Endothelial cell of umbilical vein (primary cell): ENCODE measurements around the gene IPO5. TPM values are rescaled to one million over a fixed set of nuclear protein-coding genes. Genes with fewer than 3 reads are reported as not detected.

Experiments used
- BruUV-seq: library from RNA; stranded (reverse); fragments of 400-500 nt; replicated peaks from 2 replicates; lab custom pipeline; 2021; lab: Mats Ljungman, UMichigan
- CTCF ChIA-PET: fragments of 300-600, 350-600 bp; sonication (Branson Sonifier 250); formaldehyde crosslinking; loops from one replicate; lab custom pipeline; 2021; ENCODE audit warnings: antibody characterized with exemption, inconsistent platforms; lab: Charles Lee
- POLR2A ChIA-PET: fragments of 300-600, 350-600 bp; sonication (Branson Sonifier 250); formaldehyde crosslinking; loops from one replicate; lab custom pipeline; 2021; ENCODE audit warnings: antibody characterized with exemption, inconsistent platforms; lab: Charles Lee
- DNase-seq: peaks from one replicate; pipeline ENCODE4 v3.0.0-alpha.2; 2011; ENCODE audit warnings: low read depth, low spot score
- FAIRE-seq: peaks from 2 replicates; lab custom pipeline; 2011; peaks lifted over from hg19 to GRCh38; lab: Jason Lieb, UNC
- H2AFZ ChIP-seq: 2 replicates; pipeline ENCODE4 v1.6.0; 2012; ENCODE audit warnings: low read depth, low read length, control low read depth, inconsistent platforms
- H3K27ac ChIP-seq: 2 replicates; pipeline ENCODE4 v1.5.1; 2011; ENCODE audit warnings: low read depth, mild to moderate bottlenecking, control low read depth, low read length, moderate library complexity; ENCODE audit not compliant: insufficient read depth
- H3K27me3 ChIP-seq, 2 experiments: 2 replicates each; pipeline versions ENCODE4 v1.6.0 to v1.6.1; 2011; ENCODE audit warnings: low read length in 2 of 2, mixed read lengths in 1 of 2; ENCODE audit not compliant: control insufficient read depth in 2 of 2, insufficient read depth in 2 of 2
- H3K36me3 ChIP-seq, 2 experiments: 2 replicates in 1 of 2; 3 replicates in 1 of 2; pipeline ENCODE4 v1.5.1; 2011; ENCODE audit warnings: low read length in 2 of 2, mild to moderate bottlenecking in 1 of 2, moderate library complexity in 1 of 2; ENCODE audit not compliant: control insufficient read depth in 2 of 2, insufficient read depth in 2 of 2; ENCODE audit errors: extremely low read depth in 1 of 2
- H3K4me1 ChIP-seq: 3 replicates; pipeline ENCODE4 v1.5.1; 2011; ENCODE audit warnings: mild to moderate bottlenecking, low read length; ENCODE audit not compliant: control insufficient read depth, insufficient read depth; ENCODE audit errors: extremely low read depth
- H3K4me2 ChIP-seq: 2 replicates; pipeline ENCODE4 v1.6.1; 2011; ENCODE audit warnings: low read length, control low read depth, mixed read lengths; ENCODE audit not compliant: insufficient read depth
- H3K4me3 ChIP-seq, 3 experiments: fragments of 200-600 bp in 1 of 3; sonication (generic), shearing (Covaris generic) in 1 of 3; replicated peaks in 1 of 3; 2 replicates each; pipeline ENCODE4 v1.5.1; 2011 to 2016; ENCODE audit warnings: control low read depth in 3 of 3, low read length in 3 of 3, mild to moderate bottlenecking in 2 of 3, inconsistent platforms in 1 of 3, low read depth in 1 of 3, moderate library complexity in 1 of 3; ENCODE audit not compliant: insufficient read depth in 1 of 3
- H3K79me2 ChIP-seq: 2 replicates; pipeline ENCODE4 v1.6.0; 2012; ENCODE audit warnings: low read length, inconsistent platforms; ENCODE audit not compliant: control insufficient read depth, insufficient read depth
- H3K9ac ChIP-seq: replicated peaks from 2 replicates; pipeline ENCODE3; 2011; ENCODE audit warnings: low read length, control low read depth; ENCODE audit not compliant: insufficient read depth; ENCODE audit errors: extremely low read depth
- H3K9me1 ChIP-seq: replicated peaks from 3 replicates; pipeline ENCODE4 v1.6.0; 2011; ENCODE audit warnings: mild to moderate bottlenecking, low read length; ENCODE audit not compliant: control insufficient read depth, insufficient read depth; ENCODE audit errors: extremely low read depth
- H3K9me3 ChIP-seq: replicated peaks from 2 replicates; pipeline ENCODE4 v1.5.1; 2012; ENCODE audit warnings: low read length, inconsistent platforms; ENCODE audit not compliant: control insufficient read depth, insufficient read depth
- H4K20me1 ChIP-seq: replicated peaks from 2 replicates; pipeline ENCODE3; 2011; ENCODE audit warnings: mild to moderate bottlenecking, low read length; ENCODE audit not compliant: control insufficient read depth, insufficient read depth; ENCODE audit errors: extremely low read depth
- CTCF ChIP-seq, 2 donors: IDR thresholded peaks; 1 replicate in 1 of 2; 2 replicates in 1 of 2; pipeline ENCODE4 v1.5.1; 2011; ENCODE audit warnings: low read length in 2 of 2, mild to moderate bottlenecking in 2 of 2, moderate library complexity in 2 of 2, control low read depth in 1 of 2, inconsistent platforms in 1 of 2, low read depth in 1 of 2; ENCODE audit not compliant: insufficient read depth in 1 of 2; ENCODE audit errors: extremely low read depth in 1 of 2
- EZH2 ChIP-seq: IDR thresholded peaks from 2 replicates; pipeline ENCODE4 v1.6.1; 2012; ENCODE audit warnings: borderline replicate concordance, low read depth, mild to moderate bottlenecking, moderate library complexity, low read length, inconsistent platforms; ENCODE audit not compliant: severe bottlenecking
- FOS ChIP-seq: IDR thresholded peaks from 2 replicates; pipeline ENCODE4 v1.6.1; 2011; ENCODE audit warnings: mild to moderate bottlenecking, low read length, moderate library complexity, borderline replicate concordance; ENCODE audit not compliant: insufficient read depth
- GATA2 ChIP-seq: IDR thresholded peaks from 2 replicates; pipeline ENCODE4 v1.7.0; 2011; ENCODE audit warnings: low read depth, mild to moderate bottlenecking, moderate library complexity, mixed read lengths, low read length; ENCODE audit not compliant: insufficient read length, insufficient read depth
- JUN ChIP-seq: IDR thresholded peaks from 2 replicates; pipeline ENCODE4 v1.6.1; 2011; ENCODE audit warnings: borderline replicate concordance, low read depth; ENCODE audit not compliant: insufficient read length, insufficient read depth
- MYC ChIP-seq: IDR thresholded peaks from one replicate; pipeline ENCODE4 v1.6.1; 2011; ENCODE audit warnings: mild to moderate bottlenecking, low read depth, low read length
- POLR2A ChIP-seq: IDR thresholded peaks from 2 replicates; pipeline ENCODE4 v1.6.1; 2012; ENCODE audit warnings: low read depth, mild to moderate bottlenecking, control low read depth, low read length
- POLR2AphosphoS5 ChIP-seq: IDR thresholded peaks from 2 replicates; pipeline ENCODE4 v1.6.1; 2012; ENCODE audit warnings: low read depth, mild to moderate bottlenecking, control low read depth, low read length, moderate library complexity; ENCODE audit not compliant: insufficient read depth
- dilution Hi-C: fragments of 300-500 bp; cut with MboI; formaldehyde crosslinking; loops from one replicate; pipeline ENCODE4 v1.15.0; 2019; ENCODE audit warnings: low sequenced_read_pairs; ENCODE audit not compliant: extremely low pct_ligation_motif_present
- intact Hi-C: fragments of 100-400 bp; cut with micrococcal nuclease; formaldehyde crosslinking; loops from one replicate; pipeline ENCODE4 v1.10.0; 2022
- polyA plus RNA-seq, 4 experiments: library from polyadenylated mRNA; depleted of rRNA in 3 of 4; stranded (reverse) in 3 of 4; unstranded in 1 of 4; fragments of >200 nt; gene quantifications; 2 replicates each; pipeline versions ENCODE4 v1.2.1 to v1.2.3, GENCODE V29; 2011 to 2012; ENCODE audit warnings: missing spikeins in 1 of 4
- total RNA-seq: library from RNA; stranded (reverse); gene quantifications from 2 replicates; pipeline ENCODE4 v1.2.3, GENCODE V29; 2021
- TF ChIP-seq, protein P1 (sequence below): IDR thresholded peaks from 2 replicates; pipeline ENCODE4 v1.6.1; 2011; ENCODE audit not compliant: insufficient read depth, insufficient read length

Gene IPO5
- total and polyA plus RNA-seq, 2 donors (not counting 3 experiments of a cell fraction or from before 2014, with no cell fraction given), result 50.4 to 183 TPM

GRCh38 chr13:97982286-97982685 is 28.8 kb downstream of the IPO5 start:
- H3K27me3 ChIP-seq, result no peaks in the 10 kb centered on the region
- DNase-seq (peak; percentile 64), FAIRE-seq (no peak)
- peaks cover 59% of the 10 kb centered on the region for H3K79me2 ChIP-seq
- no TSS peak for BruUV-seq
- no peak overlapping the region for H3K4me3 ChIP-seq
- CTCF ChIA-PET, result interaction anchor here (1.5 kb wide), 1 partner anchor 126 kb away, joined by 8 read pairs; no protein-coding TSS in a partner anchor
- no peak overlapping the region for H3K9ac ChIP-seq
- H3K4me2 ChIP-seq, result no peak overlapping the region
- H2AFZ ChIP-seq, result no peak overlapping the region
- H3K27ac ChIP-seq, result no peak overlapping the region
- dilution Hi-C loops, result no loop called here
- intact Hi-C loops, result no loop called here
- H3K4me1 ChIP-seq, result peaks cover 29% of the 10 kb centered on the region
- peaks cover 7% of the 10 kb centered on the region for H4K20me1 ChIP-seq
- H3K9me3 ChIP-seq, result no peaks in the 10 kb centered on the region
- peaks cover 8 to 9% of the 10 kb centered on the region in 2 experiments for H3K36me3 ChIP-seq
- TF ChIP-seq FOS, result no peak
- TF ChIP-seq MYC, result no peak
- TF ChIP-seq GATA2, result no peak
- TF ChIP-seq EZH2, result no peak
- TF ChIP-seq POLR2AphosphoS5, result no peak
- H3K9me1 ChIP-seq, result no peaks in the 10 kb centered on the region
- POLR2A ChIA-PET, result no interaction called here

GRCh38 chr13:97986835-97987234 is 33.4 kb downstream of the IPO5 start:
- Histone ChIP-seq H3K9me3 (no peaks in the 10 kb centered on the region), H3K9me1 (no peaks in the 10 kb centered on the region), H3K27ac (no peak overlapping the region), H3K36me3 (peaks cover 14 to 20% of the 10 kb centered on the region in 2 experiments), H3K4me1 (no peaks in the 10 kb centered on the region), H3K4me2 (no peak overlapping the region), H2AFZ (no peak overlapping the region), H3K79me2 (peaks cover 13% of the 10 kb centered on the region), H3K27me3 (no peaks in the 10 kb centered on the region), H3K4me3 (no peak overlapping the region), H3K9ac (no peak overlapping the region), H4K20me1 (peaks cover 4% of the 10 kb centered on the region)
- no TSS peak for BruUV-seq
- DNase-seq (no peak), FAIRE-seq (no peak)
- intact Hi-C loops, result no loop called here
- CTCF ChIA-PET, result interaction anchor here (4.2 kb wide), 1 partner anchor 131 kb away, joined by 16 read pairs; no protein-coding TSS in a partner anchor
- TF ChIP-seq POLR2AphosphoS5, result no peak
- TF ChIP-seq FOS, result no peak
- no peak for TF ChIP-seq EZH2
- no peak for TF ChIP-seq CTCF (IDR thresholded peaks at IDR 0.05; ENCODE audit: extremely low read depth in 1 of 2, insufficient read depth in 1 of 2, low read depth in 1 of 2, low read length in 2 of 2)
- TF ChIP-seq JUN, result no peak
- TF ChIP-seq POLR2A, result no peak
- TF ChIP-seq, protein P1, sequence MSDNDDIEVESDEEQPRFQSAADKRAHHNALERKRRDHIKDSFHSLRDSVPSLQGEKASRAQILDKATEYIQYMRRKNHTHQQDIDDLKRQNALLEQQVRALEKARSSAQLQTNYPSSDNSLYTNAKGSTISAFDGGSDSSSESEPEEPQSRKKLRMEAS, result no peak
- POLR2A ChIA-PET, result no interaction called here
- dilution Hi-C loops, result no loop called here
